Fibroblast of villous mesenchyme (primary cell): Measurements from ENCODE around the gene BAAT. TPM values are rescaled to one million over a fixed set of nuclear protein-coding genes. Genes with fewer than 3 reads are reported as not detected.
A peak's percentile ranks its signal among the peaks of the same experiment; 100 is the strongest.

ENCODE experiments used
- DNase-seq: peaks from one replicate; pipeline ENCODE4 v3.0.0-alpha.2; 2010; ENCODE audit warnings: low read depth
- H3K4me3 ChIP-seq: 2 replicates; pipeline ENCODE4 v1.5.1; 2011; ENCODE audit warnings: low read depth, mild to moderate bottlenecking, low read length
- total RNA-seq: library from RNA; depleted of rRNA; stranded (reverse); fragments of >200 nt; gene quantifications from 2 replicates; pipeline ENCODE4 v1.2.3, GENCODE V29; 2012
- TF ChIP-seq, protein P1 (sequence below): IDR thresholded peaks from 2 replicates; pipeline ENCODE4 v1.5.1; 2012; ENCODE audit warnings: low read depth, mild to moderate bottlenecking, low read length; ENCODE audit not compliant: insufficient read depth

Gene BAAT
- total RNA-seq, 1 donor, result under 0.01 TPM

DNA sequence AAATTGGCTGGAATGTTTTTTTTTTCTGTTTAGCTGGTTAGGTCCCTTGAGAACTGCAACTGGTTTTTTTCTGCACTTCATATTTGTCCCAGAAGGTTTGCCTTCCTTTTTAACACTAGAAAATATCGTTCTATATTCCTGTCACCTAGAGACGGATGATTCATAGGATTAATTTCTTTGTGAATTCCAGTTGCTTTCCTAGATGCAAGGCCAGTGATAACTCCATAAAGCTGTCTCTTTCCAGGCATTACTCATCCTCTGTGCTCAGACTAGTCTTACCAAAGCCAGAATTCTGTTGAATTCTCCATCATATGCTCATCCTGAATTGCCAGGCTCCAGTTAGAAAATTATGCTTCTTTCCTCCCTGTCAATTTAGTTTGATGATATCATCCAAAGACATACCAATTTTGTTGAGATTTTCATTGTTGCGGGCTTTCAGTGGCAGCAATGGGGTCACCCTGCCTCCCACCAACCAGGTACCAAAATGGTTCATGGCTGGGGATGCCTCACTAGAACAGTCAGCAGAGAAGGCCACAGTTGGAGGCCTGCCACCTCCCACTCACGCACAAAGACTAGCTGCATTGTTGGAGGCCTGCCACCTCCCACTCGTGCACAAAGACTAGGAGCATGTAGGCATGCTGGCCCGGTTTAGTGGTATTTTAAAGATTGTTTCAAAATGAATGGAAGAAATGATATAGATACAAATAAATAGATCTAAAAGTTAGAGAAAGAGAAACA, 8.5 kb downstream of the BAAT start:
- TF ChIP-seq, protein P1, sequence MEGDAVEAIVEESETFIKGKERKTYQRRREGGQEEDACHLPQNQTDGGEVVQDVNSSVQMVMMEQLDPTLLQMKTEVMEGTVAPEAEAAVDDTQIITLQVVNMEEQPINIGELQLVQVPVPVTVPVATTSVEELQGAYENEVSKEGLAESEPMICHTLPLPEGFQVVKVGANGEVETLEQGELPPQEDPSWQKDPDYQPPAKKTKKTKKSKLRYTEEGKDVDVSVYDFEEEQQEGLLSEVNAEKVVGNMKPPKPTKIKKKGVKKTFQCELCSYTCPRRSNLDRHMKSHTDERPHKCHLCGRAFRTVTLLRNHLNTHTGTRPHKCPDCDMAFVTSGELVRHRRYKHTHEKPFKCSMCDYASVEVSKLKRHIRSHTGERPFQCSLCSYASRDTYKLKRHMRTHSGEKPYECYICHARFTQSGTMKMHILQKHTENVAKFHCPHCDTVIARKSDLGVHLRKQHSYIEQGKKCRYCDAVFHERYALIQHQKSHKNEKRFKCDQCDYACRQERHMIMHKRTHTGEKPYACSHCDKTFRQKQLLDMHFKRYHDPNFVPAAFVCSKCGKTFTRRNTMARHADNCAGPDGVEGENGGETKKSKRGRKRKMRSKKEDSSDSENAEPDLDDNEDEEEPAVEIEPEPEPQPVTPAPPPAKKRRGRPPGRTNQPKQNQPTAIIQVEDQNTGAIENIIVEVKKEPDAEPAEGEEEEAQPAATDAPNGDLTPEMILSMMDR, result no peak

DNA sequence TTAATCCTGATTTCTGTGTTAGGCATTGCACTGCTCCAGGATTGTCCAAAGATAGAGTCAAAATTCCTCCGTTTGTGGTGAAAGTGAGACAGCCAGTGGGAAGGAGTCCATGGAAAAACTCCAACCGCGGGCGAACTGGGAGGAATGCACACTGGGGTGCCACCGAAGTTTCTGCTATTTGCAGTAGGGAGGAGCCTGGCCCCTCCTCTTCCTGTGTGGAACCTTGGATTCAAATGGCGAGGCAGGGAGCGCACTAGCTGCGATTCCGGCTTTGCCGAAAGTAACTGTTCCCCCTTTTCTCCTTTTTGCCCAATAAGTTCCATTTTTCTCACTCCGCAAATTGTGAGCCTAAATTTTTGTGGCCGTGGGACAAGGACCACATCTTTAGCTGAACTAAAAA, 9.3 kb downstream of the BAAT start:
- H3K4me3 ChIP-seq, result peak overlapping the region; percentile 39

More for the DNA sequence above, 8.5 kb downstream of the BAAT start:
- peak; percentile 79 for DNase-seq
- no peak overlapping the region for H3K4me3 ChIP-seq

DNA sequence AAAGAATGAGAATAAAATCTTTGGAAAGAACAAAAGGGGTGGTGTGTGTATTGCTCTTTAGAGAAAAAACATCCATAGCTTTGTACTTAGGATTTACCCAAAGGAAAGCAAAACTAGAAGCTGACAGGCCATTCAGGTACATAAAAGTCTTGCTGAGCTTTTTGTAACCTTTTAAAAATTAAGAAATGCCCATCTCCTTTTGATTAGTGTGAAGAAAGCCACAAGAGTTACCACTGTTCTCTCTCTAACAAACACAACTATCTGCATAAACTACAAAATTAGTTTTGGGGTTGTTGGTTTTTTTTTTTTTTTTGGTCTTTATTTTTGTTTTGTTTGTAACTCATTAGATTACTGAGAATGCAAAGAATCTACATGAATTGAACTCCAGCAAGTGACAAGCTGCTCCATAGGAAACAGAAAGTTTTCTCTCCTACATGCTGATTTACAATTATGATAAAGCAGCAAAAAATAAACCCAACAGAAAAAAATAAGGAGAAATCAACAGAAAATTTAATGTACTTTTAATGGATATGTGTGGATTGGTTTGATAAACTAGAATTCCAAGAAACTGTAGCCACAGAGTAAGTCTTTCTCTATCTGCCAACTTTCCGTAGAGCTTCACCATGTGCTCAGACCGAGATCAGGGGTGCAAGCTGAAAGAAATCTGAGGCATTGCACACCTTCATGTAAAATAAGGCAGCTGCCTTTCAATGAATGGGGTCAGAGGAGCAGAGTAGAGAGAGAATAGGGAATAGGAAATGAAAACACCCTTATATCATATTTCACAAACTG, 12.3 kb downstream of the BAAT start:
- TF ChIP-seq, protein P1, result no peak
- H3K4me3 ChIP-seq, result no peak overlapping the region
- DNase-seq, result no peak

More for the DNA sequence above, 9.3 kb downstream of the BAAT start:
- TF ChIP-seq, protein P1, result no peak
- no peak for DNase-seq

DNA sequence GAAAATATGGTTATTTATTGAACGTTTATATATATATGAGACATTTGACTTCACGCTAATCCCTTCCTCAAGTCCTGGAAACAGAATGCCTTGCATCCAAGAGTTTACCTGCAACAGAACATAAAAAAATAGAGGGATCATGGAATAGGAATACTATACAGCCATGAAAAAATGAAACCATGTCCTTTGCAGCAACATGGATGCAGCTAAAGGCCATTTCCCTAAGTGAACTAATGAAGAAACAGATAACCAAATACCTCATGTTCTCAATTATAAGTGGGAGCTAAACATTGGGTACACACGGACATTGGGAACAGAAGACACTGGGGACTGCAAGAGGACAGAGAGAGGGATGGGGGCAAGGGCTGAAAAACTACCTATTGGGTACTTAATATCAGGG, 13.0 kb downstream of the BAAT start:
- no peak overlapping the region for H3K4me3 ChIP-seq
- TF ChIP-seq, protein P1, result no peak
- DNase-seq, result no peak

DNA sequence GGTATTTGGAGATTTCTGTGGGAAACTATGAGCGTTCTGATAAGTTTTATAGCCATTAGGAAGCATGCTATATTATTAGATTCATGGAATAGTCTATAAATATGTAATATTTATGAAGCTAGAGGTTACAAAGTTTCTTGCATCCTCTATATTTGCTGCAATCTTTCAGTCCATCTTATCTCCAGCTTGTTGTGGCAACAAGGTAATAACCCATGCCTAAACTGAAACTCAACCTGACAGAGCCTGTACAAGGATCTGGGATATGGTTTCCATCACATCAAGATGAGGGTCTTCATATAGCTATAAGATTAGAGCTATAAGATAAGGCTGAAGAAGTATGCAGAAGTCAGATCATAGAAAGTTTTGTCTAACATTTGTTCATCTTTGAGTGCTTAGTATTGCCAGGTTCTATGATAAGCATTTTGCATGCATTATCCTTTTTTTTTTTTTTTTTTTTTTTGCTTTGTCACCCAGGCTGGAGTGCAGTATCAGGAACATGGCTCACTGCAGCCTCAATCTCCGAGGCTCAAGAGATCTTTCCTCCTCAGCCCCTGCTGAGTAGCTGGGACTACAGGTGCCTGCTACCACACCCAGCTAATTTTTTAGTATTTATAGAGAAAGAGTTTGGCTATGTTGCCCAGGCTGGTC, 14.8 kb downstream of the BAAT start:
- DNase-seq, result no peak
- no peak overlapping the region for H3K4me3 ChIP-seq
- TF ChIP-seq, protein P1, result no peak

DNA sequence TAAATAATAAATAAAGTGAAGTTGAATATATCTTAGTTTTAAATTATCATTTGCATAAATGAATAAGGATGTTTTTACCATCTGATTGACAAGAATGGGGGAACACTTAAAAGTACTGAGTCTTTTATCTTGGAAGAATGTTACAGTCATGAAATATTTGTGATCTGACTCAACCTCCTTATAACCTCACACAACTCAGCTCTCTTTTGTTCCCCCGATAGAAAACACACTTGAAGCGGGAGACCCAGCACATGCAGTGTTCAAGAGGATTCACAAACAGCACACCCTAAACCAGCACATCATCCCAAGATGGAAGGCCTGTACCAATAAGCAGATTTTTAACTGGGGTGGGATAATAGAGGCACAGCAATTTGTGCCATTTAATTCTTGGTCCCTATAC, 15.5 kb downstream of the BAAT start:
- H3K4me3 ChIP-seq, result no peak overlapping the region
- TF ChIP-seq, protein P1, result no peak
- DNase-seq, result no peak
